Parathyroid adenoma (tissue), 2 donors: ENCODE measurements around the gene CCDC12.

ENCODE experiments used
- H2AFZ ChIP-seq: fragments of 300-600 bp; sonication (generic); one replicate; pipeline ENCODE4 v1.7.0; 2017; ENCODE audit warnings: antibody characterized with exemption, mild to moderate bottlenecking
- H3K27ac ChIP-seq: fragments of 300-600 bp; sonication (generic); one replicate; pipeline ENCODE4 v1.7.0; 2017
- H3K27me3 ChIP-seq: fragments of 300-600 bp; sonication (generic); one replicate; pipeline ENCODE4 v1.7.0; 2017; ENCODE audit warnings: low read length; ENCODE audit not compliant: control insufficient read depth, insufficient read depth
- H3K36me3 ChIP-seq: fragments of 300-600 bp; sonication (generic); one replicate; pipeline ENCODE4 v1.7.0; 2017; ENCODE audit warnings: low read length; ENCODE audit not compliant: control insufficient read depth, insufficient read depth
- H3K4me1 ChIP-seq: fragments of 300-600 bp; sonication (generic); one replicate; pipeline ENCODE4 v1.7.0; 2017; ENCODE audit warnings: control low read depth
- H3K4me2 ChIP-seq: fragments of 300-600 bp; sonication (generic); one replicate; pipeline ENCODE4 v1.7.0; 2017; ENCODE audit warnings: low read length
- H3K4me3 ChIP-seq: fragments of 300-600 bp; sonication (generic); one replicate; pipeline ENCODE4 v1.7.0; 2017; ENCODE audit warnings: low read depth, low read length
- H3K79me2 ChIP-seq: fragments of 300-600 bp; sonication (generic); one replicate; pipeline ENCODE4 v1.7.0; 2017; ENCODE audit warnings: control low read depth
- H3K9ac ChIP-seq: fragments of 300-600 bp; sonication (generic); one replicate; pipeline ENCODE4 v1.7.0; 2017; ENCODE audit warnings: mild to moderate bottlenecking
- H3K9me3 ChIP-seq: fragments of 300-600 bp; sonication (generic); one replicate; pipeline ENCODE4 v1.7.0; 2017; ENCODE audit warnings: low read length; ENCODE audit not compliant: control insufficient read depth
- CTCF ChIP-seq: fragments of 300-600 bp; sonication (generic); IDR thresholded peaks from one replicate; pipeline ENCODE4 v1.7.0; 2017; ENCODE audit warnings: antibody characterized with exemption, mild to moderate bottlenecking
- donor health status: primary hyperparathyroidism.

CCDC12 gene

DNA sequence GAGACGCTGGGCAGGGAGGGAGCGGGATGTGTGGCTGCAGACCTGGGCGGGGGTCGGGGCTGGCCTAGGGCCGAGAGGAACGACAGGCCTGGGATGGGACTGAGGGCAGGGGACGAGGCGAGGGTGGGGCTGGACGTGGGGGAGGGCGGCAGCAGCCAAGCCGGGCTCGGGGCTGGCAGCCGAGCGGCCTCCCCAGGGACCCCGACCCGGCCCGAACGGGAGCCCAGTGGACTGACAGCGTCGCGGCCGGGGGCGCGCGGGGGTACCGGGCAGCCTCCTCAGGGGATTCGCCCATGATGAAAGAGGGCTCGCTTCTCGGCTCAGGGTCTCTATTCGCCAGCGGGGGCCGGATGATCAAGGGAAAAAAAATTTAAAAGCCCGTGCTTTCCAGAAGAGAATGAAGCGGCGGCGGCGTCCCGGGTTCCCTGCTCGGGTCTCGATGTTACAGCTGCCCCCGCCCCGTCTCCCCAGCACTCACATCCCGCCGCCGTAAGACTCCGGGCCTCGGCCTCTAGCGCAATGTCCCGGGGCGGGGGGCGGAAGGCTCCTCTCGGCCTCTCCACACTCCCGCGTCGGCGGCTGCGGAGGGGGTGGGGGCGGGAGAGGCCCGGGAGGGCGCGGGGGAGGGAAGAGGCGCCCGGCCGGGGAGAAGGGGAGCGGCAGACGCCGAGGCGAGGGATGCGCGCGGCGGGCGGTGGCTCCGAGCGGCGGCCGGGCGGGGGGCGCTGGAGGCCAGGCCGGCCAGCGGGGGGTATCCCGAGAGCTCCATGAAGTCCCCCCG, 94.8 kb downstream of the CCDC12 start:
- Histone ChIP-seq H3K4me1 (no peaks in the 10 kb centered on the region), H3K4me3 (peak overlapping the region; percentile 48), H3K79me2 (no peaks in the 10 kb centered on the region), H2AFZ (peak overlapping the region; percentile 55), H3K27ac (no peak overlapping the region), H3K9me3 (no peaks in the 10 kb centered on the region), H3K9ac (no peak overlapping the region), H3K36me3 (no peaks in the 10 kb centered on the region), H3K4me2 (peak overlapping the region; percentile 78), H3K27me3 (no peaks in the 10 kb centered on the region)
- no peak for TF ChIP-seq CTCF

DNA sequence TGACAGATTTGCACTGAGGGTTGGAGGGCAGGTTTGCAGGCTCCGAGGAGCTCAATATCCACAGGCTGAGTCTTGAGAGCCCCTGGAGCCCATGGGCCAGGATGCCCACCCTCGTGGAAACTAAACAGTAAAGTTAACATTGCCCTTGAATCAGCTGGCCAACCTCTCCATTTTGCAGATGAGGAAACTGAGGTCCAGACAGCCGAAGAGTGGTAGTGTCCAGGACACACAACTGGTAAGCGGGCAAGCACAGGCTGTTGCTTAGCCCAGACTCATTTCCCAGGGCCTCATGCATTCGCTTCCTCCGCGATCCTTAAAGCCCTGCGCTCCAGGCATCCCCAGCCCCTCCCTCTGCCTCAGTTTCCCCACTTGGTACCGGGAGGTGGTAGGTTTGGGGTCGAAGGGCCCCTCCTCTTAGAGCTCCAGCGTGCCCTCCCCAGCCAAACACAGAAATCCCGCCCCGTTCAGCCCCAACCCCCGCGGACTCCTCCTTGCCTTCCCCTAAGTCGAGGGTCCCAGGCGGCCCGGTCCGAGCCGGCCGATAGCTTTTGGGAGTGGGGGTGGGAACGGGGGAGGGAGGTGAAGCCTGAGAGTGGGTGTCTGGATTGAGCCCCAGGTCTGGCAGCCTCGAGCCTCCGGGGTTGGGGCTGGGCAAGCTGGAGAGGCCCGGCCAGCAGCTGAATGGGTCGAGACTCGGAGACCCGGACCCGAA, 95.5 kb downstream of the CCDC12 start:
- Histone ChIP-seq H3K27me3 (no peaks in the 10 kb centered on the region), H2AFZ (no peak overlapping the region), H3K9ac (no peak overlapping the region), H3K9me3 (no peaks in the 10 kb centered on the region), H3K36me3 (no peaks in the 10 kb centered on the region), H3K4me3 (no peak overlapping the region), H3K4me2 (no peak overlapping the region), H3K27ac (no peak overlapping the region), H3K79me2 (no peaks in the 10 kb centered on the region), H3K4me1 (no peaks in the 10 kb centered on the region)
- TF ChIP-seq CTCF: no peak

DNA sequence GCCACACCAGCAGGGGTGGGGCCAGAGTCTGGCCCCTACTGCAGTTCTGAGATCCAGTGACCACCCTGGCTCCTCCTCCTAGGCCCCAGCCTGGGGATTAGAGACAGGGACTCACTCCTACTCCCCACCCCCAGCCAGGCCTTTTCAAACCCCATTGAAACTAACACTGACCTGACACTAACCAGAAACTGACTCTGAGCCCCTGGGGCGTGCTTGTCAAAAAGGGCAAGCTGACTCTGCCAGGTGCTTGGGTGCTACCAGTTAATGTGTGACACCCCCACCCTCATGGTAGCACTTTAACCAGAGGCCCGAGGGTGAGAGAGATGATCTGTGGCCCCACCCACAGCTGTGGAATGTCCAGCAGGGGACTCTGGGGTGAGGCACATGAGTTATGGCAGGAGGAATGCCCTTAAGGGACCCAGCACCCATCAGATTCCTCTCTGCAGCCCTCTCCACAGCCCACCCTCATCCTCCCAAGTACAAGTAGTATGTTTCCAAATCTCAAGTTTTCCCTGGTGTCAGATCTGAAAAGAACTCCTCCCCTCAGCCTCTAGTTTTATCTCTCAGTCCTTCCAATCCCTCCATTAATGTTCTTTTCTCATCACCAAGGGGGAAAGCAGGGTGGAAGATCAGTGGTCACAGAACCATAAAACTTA, 97.6 kb downstream of the CCDC12 start:
- Histone ChIP-seq H3K36me3 (no peaks in the 10 kb centered on the region), H3K9me3 (no peaks in the 10 kb centered on the region), H3K4me2 (no peak overlapping the region), H3K4me3 (no peak overlapping the region), H2AFZ (no peak overlapping the region), H3K79me2 (no peaks in the 10 kb centered on the region), H3K27me3 (no peaks in the 10 kb centered on the region), H3K27ac (no peak overlapping the region), H3K4me1 (no peaks in the 10 kb centered on the region), H3K9ac (no peak overlapping the region)
- TF ChIP-seq CTCF: no peak

GRCh38 chr3:46877406-46878125, 99.0 kb downstream of the CCDC12 start, which contains the start of gene PTH1R:
Gene PTH1R (plus strand): TSS chr3:46877721. CDS start chr3:46883560, 5,839 bp downstream.
- Histone ChIP-seq H2AFZ (no peak within 1 kb of the TSS), H3K9ac (no peak within 1 kb of the TSS), H3K4me3 (no peak within 1 kb of the TSS), H3K79me2 (no peaks in the 10 kb centered on the region), H3K4me2 (no peak within 1 kb of the TSS), H3K27ac (no peak within 1 kb of the TSS), H3K4me1 (no peaks in the 10 kb centered on the region), H3K36me3 (no peaks in the 10 kb centered on the region), H3K9me3 (no peaks in the 10 kb centered on the region), H3K27me3 (no peaks in the 10 kb centered on the region)
- no peak for TF ChIP-seq CTCF
